Astrocyte (in vitro differentiated cells and primary cell): ENCODE measurements around the gene TRIM10. TPM values are rescaled to one million over a fixed set of nuclear protein-coding genes. Genes with fewer than 3 reads are reported as not detected.

Experiments
- DNase-seq: peaks from one replicate; pipeline ENCODE4 v3.0.0-alpha.2; 2010; ENCODE audit warnings: low read depth
- FAIRE-seq: peaks from 2 replicates; lab custom pipeline; 2011; peaks lifted over from hg19 to GRCh38; lab: Jason Lieb, UNC
- H2AFZ ChIP-seq: 2 replicates; pipeline ENCODE4 v1.6.0; 2012; ENCODE audit warnings: low read depth, low read length, inconsistent platforms
- H3K27ac ChIP-seq: 2 replicates; pipeline ENCODE4 v1.5.1; 2011; ENCODE audit warnings: low read depth, low read length, inconsistent platforms
- H3K27me3 ChIP-seq: 2 replicates; pipeline ENCODE4 v1.6.0; 2011; ENCODE audit warnings: low read length, inconsistent platforms; ENCODE audit not compliant: insufficient read depth
- H3K36me3 ChIP-seq: 2 replicates; pipeline ENCODE4 v1.5.1; 2011; ENCODE audit warnings: low read length, inconsistent platforms; ENCODE audit not compliant: insufficient read depth
- H3K4me1 ChIP-seq: 2 replicates; pipeline ENCODE4 v1.5.1; 2011; ENCODE audit warnings: low read length, inconsistent platforms; ENCODE audit not compliant: insufficient read depth
- H3K4me2 ChIP-seq: 2 replicates; pipeline ENCODE4 v1.6.0; 2012; ENCODE audit warnings: low read length, inconsistent platforms
- H3K4me3 ChIP-seq: 2 replicates; pipeline ENCODE4 v1.5.1; 2011; ENCODE audit warnings: low read depth, mild to moderate bottlenecking, low read length, inconsistent platforms; ENCODE audit not compliant: insufficient read depth
- H3K79me2 ChIP-seq: 2 replicates; pipeline ENCODE4 v1.6.0; 2012; ENCODE audit warnings: mild to moderate bottlenecking, low read length, inconsistent platforms; ENCODE audit not compliant: insufficient read depth
- H3K9ac ChIP-seq: 2 replicates; pipeline ENCODE4 v1.6.0; 2012; ENCODE audit warnings: mild to moderate bottlenecking, low read length, inconsistent platforms
- H3K9me3 ChIP-seq: 2 replicates; pipeline ENCODE4 v1.5.1; 2012; ENCODE audit warnings: low read depth, mild to moderate bottlenecking, low read length, inconsistent platforms; ENCODE audit not compliant: insufficient read depth
- H4K20me1 ChIP-seq: 2 replicates; pipeline ENCODE4 v1.6.0; 2012; ENCODE audit warnings: low read length, inconsistent platforms; ENCODE audit not compliant: insufficient read depth
- H3K27ac Mint-ChIP-seq: one replicate; pipeline ENCODE4 v1.8.0; 2021; ENCODE audit warnings: mild to moderate bottlenecking, mixed read lengths; ENCODE audit not compliant: unreplicated experiment
- H3K27me3 Mint-ChIP-seq: one replicate; pipeline ENCODE4 v1.8.0; 2021; ENCODE audit warnings: low read depth, mixed read lengths; ENCODE audit not compliant: unreplicated experiment
- H3K36me3 Mint-ChIP-seq: one replicate; pipeline ENCODE4 v1.8.0; 2021; ENCODE audit warnings: low read depth, mixed read lengths; ENCODE audit not compliant: unreplicated experiment
- H3K4me1 Mint-ChIP-seq: one replicate; pipeline ENCODE4 v1.8.0; 2021; ENCODE audit warnings: low read depth, mixed read lengths; ENCODE audit not compliant: unreplicated experiment
- H3K4me3 Mint-ChIP-seq: one replicate; pipeline ENCODE4 v1.8.0; 2021; ENCODE audit warnings: mild to moderate bottlenecking, moderate library complexity, mixed read lengths; ENCODE audit not compliant: unreplicated experiment
- H3K9me3 Mint-ChIP-seq: one replicate; pipeline ENCODE4 v1.8.0; 2021; ENCODE audit warnings: mild to moderate bottlenecking, mixed read lengths; ENCODE audit not compliant: unreplicated experiment
- CTCF ChIP-seq: IDR thresholded peaks from 2 replicates; pipeline ENCODE4 v1.5.1; 2011; ENCODE audit warnings: low read depth, mild to moderate bottlenecking, inconsistent platforms, low read length, moderate library complexity; ENCODE audit not compliant: insufficient read depth
- EZH2 ChIP-seq: IDR thresholded peaks from 2 replicates; pipeline ENCODE4 v1.6.1; 2012; ENCODE audit warnings: mild to moderate bottlenecking, low read length, inconsistent platforms; ENCODE audit not compliant: insufficient read depth
- total RNA-seq: library from RNA; stranded (reverse); gene quantifications from 2 replicates; pipeline ENCODE4 v1.2.1, GENCODE V29; 2021

Gene TRIM10
- total RNA-seq, 1 donor from 2014 or later = not detected

- Histone ChIP-seq H3K4me3 (no peak overlapping the region), H3K36me3 (peaks cover 20% of the 10 kb centered on the region), H3K27me3 (no peaks in the 10 kb centered on the region), H3K9ac (no peak overlapping the region), H3K79me2 (peaks cover 21% of the 10 kb centered on the region), H3K27ac (no peak overlapping the region), H3K9me3 (no peaks in the 10 kb centered on the region), H4K20me1 (peaks cover 49% of the 10 kb centered on the region), H3K4me2 (no peak overlapping the region), H3K4me1 (no peaks in the 10 kb centered on the region), H2AFZ (no peak overlapping the region)
- FAIRE-seq = no peak
- H3K27ac Mint-ChIP-seq = no peak overlapping the region
- H3K27me3 Mint-ChIP-seq = no peaks in the 10 kb centered on the region
- peaks cover 30% of the 10 kb centered on the region for H3K36me3 Mint-ChIP-seq
- H3K9me3 Mint-ChIP-seq = no peaks in the 10 kb centered on the region
- TF ChIP-seq EZH2 (no peak), CTCF (no peak)
- peaks cover 12% of the 10 kb centered on the region for H3K4me1 Mint-ChIP-seq
- DNase-seq = no peak
- no peak overlapping the region for H3K4me3 Mint-ChIP-seq
Measured at GRCh38 chr6:30198166-30199084, 37.4 kb upstream of the TRIM10 start.

GRCh38 chr6:30196376-30196775 is 35.4 kb upstream of the TRIM10 start:
- H2AFZ ChIP-seq = no peak overlapping the region
- H3K27me3 ChIP-seq = no peaks in the 10 kb centered on the region
- Mint-ChIP-seq H3K9me3 (no peaks in the 10 kb centered on the region), H3K27ac (no peak overlapping the region), H3K4me3 (no peak overlapping the region), H3K36me3 (peaks cover 36% of the 10 kb centered on the region), H3K4me1 (peaks cover 18% of the 10 kb centered on the region), H3K27me3 (no peaks in the 10 kb centered on the region)
- H3K79me2 ChIP-seq = peaks cover 10% of the 10 kb centered on the region
- no peaks in the 10 kb centered on the region for H3K9me3 ChIP-seq
- H3K27ac ChIP-seq = no peak overlapping the region
- peaks cover 21% of the 10 kb centered on the region for H3K36me3 ChIP-seq
- no peak overlapping the region for H3K4me2 ChIP-seq
- no peak overlapping the region for H3K9ac ChIP-seq
- no peak overlapping the region for H3K4me3 ChIP-seq
- no peaks in the 10 kb centered on the region for H3K4me1 ChIP-seq
- DNase-seq = no peak
- FAIRE-seq = no peak
- peaks cover 44% of the 10 kb centered on the region for H4K20me1 ChIP-seq
- TF ChIP-seq EZH2 = no peak
- no peak for TF ChIP-seq CTCF

- Histone ChIP-seq H3K4me2 (no peak overlapping the region), H3K79me2 (peaks cover 9% of the 10 kb centered on the region), H3K27me3 (no peaks in the 10 kb centered on the region), H3K4me3 (no peak overlapping the region), H3K4me1 (no peaks in the 10 kb centered on the region), H3K9ac (no peak overlapping the region), H3K27ac (no peak overlapping the region), H4K20me1 (peaks cover 44% of the 10 kb centered on the region), H2AFZ (no peak overlapping the region), H3K36me3 (peaks cover 18% of the 10 kb centered on the region), H3K9me3 (no peaks in the 10 kb centered on the region)
- TF ChIP-seq CTCF (no peak), EZH2 (no peak)
- DNase-seq (no peak), FAIRE-seq (no peak)
- peaks cover 20% of the 10 kb centered on the region for H3K4me1 Mint-ChIP-seq
- no peak overlapping the region for H3K4me3 Mint-ChIP-seq
- H3K36me3 Mint-ChIP-seq = peaks cover 38% of the 10 kb centered on the region
- no peaks in the 10 kb centered on the region for H3K27me3 Mint-ChIP-seq
- H3K27ac Mint-ChIP-seq = no peak overlapping the region
- H3K9me3 Mint-ChIP-seq = no peaks in the 10 kb centered on the region
Measured at GRCh38 chr6:30195951-30196350, 34.9 kb upstream of the TRIM10 start.
